ENCODE data around the gene PHB1.

GRCh38 chr17:49362723-49363117 lies 52.0 kb downstream of the PHB1 start:
- TF ChIP-seq CTCF (IDR thresholded peaks at IDR 0.05; ENCODE audit: low read length) = no peak
- TF ChIP-seq EZH2 (IDR thresholded peaks at IDR 0.05; ENCODE audit: borderline replicate concordance, low read length) = no peak
